ENCODE results near the gene OR8K1.

Gene OR8K1

GRCh38 chr11:56345739-56346138 is at the start of gene OR8K1:
Gene OR8K1 (plus strand): TSS chr11:56346039. CDS start chr11:56346039, 0 bp downstream.
- no peak for DNase-seq

- no peak for DNase-seq
Observed at GRCh38 chr11:56296898-56297297, 48.9 kb upstream of the OR8K1 start.

GRCh38 chr11:56307836-56308235 is 38.0 kb upstream of the OR8K1 start:
- no peak for DNase-seq

- DNase-seq, result no peak
Observed at GRCh38 chr11:56314844-56315243, 31.0 kb upstream of the OR8K1 start, which contains the start of gene OR8K3. Gene OR8K3 (plus strand): TSS chr11:56315144. CDS start chr11:56318307, 3,163 bp downstream.

- no peak for DNase-seq
Observed at GRCh38 chr11:56331861-56332491, 13.9 kb upstream of the OR8K1 start.

GRCh38 chr11:56333156-56333555 is 12.7 kb upstream of the OR8K1 start:
- DNase-seq, result no peak

- DNase-seq, result no peak
Observed at GRCh38 chr11:56340289-56340688, 5.5 kb upstream of the OR8K1 start.

- no peak for DNase-seq
Observed at GRCh38 chr11:56353991-56354390, 8.2 kb downstream of the OR8K1 start, which contains the start of gene OR8J1. Gene OR8J1 (plus strand): TSS chr11:56354291. CDS start chr11:56360247, 5,956 bp downstream.

- no peak for DNase-seq
Observed at GRCh38 chr11:56375324-56375723, 29.5 kb downstream of the OR8K1 start, which contains the start of gene OR8U1. Gene OR8U1 (plus strand): TSS chr11:56375624. CDS start chr11:56375624, 0 bp downstream.

- DNase-seq, result no peak
Observed at GRCh38 chr11:56380120-56380519, 34.3 kb downstream of the OR8K1 start.

- DNase-seq, result no peak
Observed at GRCh38 chr11:56394381-56394780, 48.5 kb downstream of the OR8K1 start.

- no peak for DNase-seq
Observed at GRCh38 chr11:56396047-56396446, 50.2 kb downstream of the OR8K1 start.

All from NCI-H2081 treated with DMSO at 0.1 percent for 48 hours (cell line).